ENCODE measurements around the gene LILRA6. TPM values are rescaled to one million over a fixed set of nuclear protein-coding genes. Genes with fewer than 3 reads are reported as not detected.
"Not testable (repeated sequence)": the region's sequence is repeated elsewhere in the genome, so short reads cannot be mapped to it uniquely, and the experiment has no call there.

LILRA6 gene
- total RNA-seq, 1 donor from 2014 or later = not detected

DNA sequence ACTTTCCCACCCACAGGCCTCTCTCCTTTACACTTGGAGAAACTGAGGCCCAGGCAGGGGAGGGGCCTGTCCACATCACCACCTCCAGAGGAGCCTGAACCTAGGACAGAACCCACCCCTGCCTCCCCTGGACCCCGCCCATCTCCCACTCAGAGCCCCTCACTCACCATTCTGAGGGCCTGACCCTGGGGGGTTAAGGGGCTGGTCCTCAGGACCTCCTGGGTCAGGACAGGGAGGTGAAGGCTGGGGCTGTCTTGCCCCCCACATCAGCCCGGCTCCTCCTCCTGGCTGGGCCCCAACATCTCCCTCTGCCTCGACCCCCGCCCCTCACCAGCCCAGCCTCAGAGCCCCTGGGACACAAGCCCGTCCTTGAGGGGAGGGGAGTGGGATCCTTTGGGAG, 22.9 kb downstream of the LILRA6 start:
- not testable (repeated sequence) for H3K27ac Mint-ChIP-seq; H3K36me3 Mint-ChIP-seq; DNase-seq (ENCODE audit: extremely low spot score, unreplicated experiment); H3K9me3 Mint-ChIP-seq; H3K4me1 Mint-ChIP-seq (ENCODE audit: unreplicated experiment); H3K4me3 Mint-ChIP-seq
- peaks cover 12% of the 10 kb centered on the region for H3K27me3 Mint-ChIP-seq

- TF ChIP-seq, protein P1, sequence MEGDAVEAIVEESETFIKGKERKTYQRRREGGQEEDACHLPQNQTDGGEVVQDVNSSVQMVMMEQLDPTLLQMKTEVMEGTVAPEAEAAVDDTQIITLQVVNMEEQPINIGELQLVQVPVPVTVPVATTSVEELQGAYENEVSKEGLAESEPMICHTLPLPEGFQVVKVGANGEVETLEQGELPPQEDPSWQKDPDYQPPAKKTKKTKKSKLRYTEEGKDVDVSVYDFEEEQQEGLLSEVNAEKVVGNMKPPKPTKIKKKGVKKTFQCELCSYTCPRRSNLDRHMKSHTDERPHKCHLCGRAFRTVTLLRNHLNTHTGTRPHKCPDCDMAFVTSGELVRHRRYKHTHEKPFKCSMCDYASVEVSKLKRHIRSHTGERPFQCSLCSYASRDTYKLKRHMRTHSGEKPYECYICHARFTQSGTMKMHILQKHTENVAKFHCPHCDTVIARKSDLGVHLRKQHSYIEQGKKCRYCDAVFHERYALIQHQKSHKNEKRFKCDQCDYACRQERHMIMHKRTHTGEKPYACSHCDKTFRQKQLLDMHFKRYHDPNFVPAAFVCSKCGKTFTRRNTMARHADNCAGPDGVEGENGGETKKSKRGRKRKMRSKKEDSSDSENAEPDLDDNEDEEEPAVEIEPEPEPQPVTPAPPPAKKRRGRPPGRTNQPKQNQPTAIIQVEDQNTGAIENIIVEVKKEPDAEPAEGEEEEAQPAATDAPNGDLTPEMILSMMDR (conservative IDR thresholded peaks at IDR 0.05) = no peak
- no peak overlapping the region for H3K27ac Mint-ChIP-seq
- peaks cover 5% of the 10 kb centered on the region for H3K36me3 Mint-ChIP-seq
- peaks cover 9% of the 10 kb centered on the region for H3K27me3 Mint-ChIP-seq
- no peak overlapping the region for H3K4me3 Mint-ChIP-seq
- H3K4me1 Mint-ChIP-seq (ENCODE audit: unreplicated experiment) = peaks cover 7% of the 10 kb centered on the region
- DNase-seq (ENCODE audit: extremely low spot score, unreplicated experiment) = no peak
- no peaks in the 10 kb centered on the region for H3K9me3 Mint-ChIP-seq
Measured at GRCh38 chr19:54218960-54219661, 23.5 kb downstream of the LILRA6 start.

DNA sequence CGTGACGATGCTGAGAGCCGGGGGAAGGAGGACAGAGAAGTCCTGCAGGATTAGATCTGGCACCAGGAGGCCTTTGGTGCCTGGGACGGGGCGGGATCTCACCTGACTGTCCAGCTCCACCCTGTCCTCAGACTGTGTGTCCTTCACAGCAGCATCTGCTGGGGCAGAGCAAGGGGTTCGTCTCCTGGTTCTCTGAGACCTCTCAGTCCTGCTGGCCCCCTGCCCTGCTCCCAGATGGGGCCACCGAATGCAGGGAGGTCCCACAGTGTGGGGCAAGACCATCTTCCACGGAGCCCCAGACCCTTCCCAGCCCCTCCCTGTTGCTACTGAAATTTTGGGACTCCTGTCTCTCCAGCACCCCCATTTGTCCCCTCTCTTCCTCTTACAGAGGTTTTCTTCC, 24.3 kb downstream of the LILRA6 start:
- Mint-ChIP-seq H3K27me3 (peaks cover 2% of the 10 kb centered on the region), H3K4me3 (no peak overlapping the region), H3K27ac (no peak overlapping the region), H3K36me3 (peaks cover 5% of the 10 kb centered on the region), H3K9me3 (no peaks in the 10 kb centered on the region), H3K4me1 (ENCODE audit: unreplicated experiment) (peaks cover 7% of the 10 kb centered on the region)
- TF ChIP-seq, protein P1 (conservative IDR thresholded peaks at IDR 0.05) = no peak
- no peak for DNase-seq (ENCODE audit: extremely low spot score, unreplicated experiment)

- not testable (repeated sequence) for H3K9me3 Mint-ChIP-seq; H3K4me1 Mint-ChIP-seq (ENCODE audit: unreplicated experiment); H3K27ac Mint-ChIP-seq; DNase-seq (ENCODE audit: extremely low spot score, unreplicated experiment); H3K27me3 Mint-ChIP-seq; H3K36me3 Mint-ChIP-seq
- peak overlapping the region; percentile 45 for H3K4me3 Mint-ChIP-seq
Measured at GRCh38 chr19:54217517-54218247, 24.9 kb downstream of the LILRA6 start.

DNA sequence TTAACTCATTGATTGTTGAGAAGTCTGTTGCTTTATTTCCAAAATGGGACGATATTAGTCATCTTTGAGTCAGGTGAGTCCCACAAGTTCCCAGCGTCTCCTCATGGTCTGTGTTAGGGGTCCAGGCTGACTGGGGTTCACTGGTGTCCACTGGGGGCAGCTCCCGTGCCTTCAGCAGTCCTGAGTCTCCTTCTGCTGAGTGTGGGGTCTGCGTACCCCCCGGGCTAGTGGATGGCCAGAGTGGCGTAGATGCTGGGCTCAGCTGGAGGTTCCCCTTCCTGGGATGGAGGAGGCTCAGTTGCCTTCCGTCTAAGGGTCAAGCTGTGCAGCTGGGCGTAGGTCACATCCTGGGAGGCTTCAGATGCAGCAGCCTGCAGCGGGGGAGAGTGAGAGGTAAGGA, 25.7 kb downstream of the LILRA6 start:
- H3K9me3 Mint-ChIP-seq = no peaks in the 10 kb centered on the region
- TF ChIP-seq, protein P1 (conservative IDR thresholded peaks at IDR 0.05) = no peak
- H3K4me1 Mint-ChIP-seq (ENCODE audit: unreplicated experiment) = peaks cover 7% of the 10 kb centered on the region
- no peak for DNase-seq (ENCODE audit: extremely low spot score, unreplicated experiment)
- H3K27me3 Mint-ChIP-seq = no peaks in the 10 kb centered on the region
- H3K27ac Mint-ChIP-seq = peak overlapping the region; percentile 9
- peaks cover 5% of the 10 kb centered on the region for H3K36me3 Mint-ChIP-seq
- H3K4me3 Mint-ChIP-seq = no peak overlapping the region

GRCh38 chr19:54214734-54215133, 27.9 kb downstream of the LILRA6 start:
- Mint-ChIP-seq H3K36me3 (peaks cover 18% of the 10 kb centered on the region), H3K4me1 (ENCODE audit: unreplicated experiment) (peaks cover 20% of the 10 kb centered on the region)
- H3K27ac Mint-ChIP-seq; H3K9me3 Mint-ChIP-seq; H3K4me3 Mint-ChIP-seq; DNase-seq (ENCODE audit: extremely low spot score, unreplicated experiment); H3K27me3 Mint-ChIP-seq: not testable (repeated sequence)

DNA sequence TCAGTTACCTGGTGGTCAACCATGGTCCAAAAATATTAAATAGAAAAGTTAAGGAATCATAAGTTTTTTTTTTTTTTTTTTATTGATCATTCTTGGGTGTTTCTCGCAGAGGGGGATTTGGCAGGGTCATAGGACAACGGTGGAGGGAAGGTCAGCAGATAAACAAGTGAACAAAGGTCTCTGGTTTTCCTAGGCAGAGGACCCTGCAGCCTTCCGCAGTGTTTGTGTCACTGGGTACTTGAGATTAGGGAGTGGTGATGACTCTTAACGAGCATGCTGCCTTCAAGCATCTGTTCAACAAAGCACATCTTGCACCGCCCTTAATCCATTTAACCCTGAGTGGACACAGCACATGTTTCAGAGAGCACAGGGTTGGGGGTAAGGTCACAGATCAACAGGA, 28.4 kb downstream of the LILRA6 start:
- not testable (repeated sequence) for DNase-seq (ENCODE audit: extremely low spot score, unreplicated experiment); H3K4me3 Mint-ChIP-seq; H3K27ac Mint-ChIP-seq; H3K9me3 Mint-ChIP-seq; H3K27me3 Mint-ChIP-seq
- peaks cover 21% of the 10 kb centered on the region for H3K4me1 Mint-ChIP-seq (ENCODE audit: unreplicated experiment)
- peaks cover 18% of the 10 kb centered on the region for H3K36me3 Mint-ChIP-seq
